Brain microvascular endothelial cell (primary cell): ENCODE results near the gene GLRX3.

Source experiments
- DNase-seq: peaks from one replicate; pipeline ENCODE4 v3.0.0-alpha.2; 2020
- H3K27ac ChIP-seq: fragments of 250-450 bp; sonication (Bioruptor Pico); 2 replicates; pipeline ENCODE4 v1.5.1; 2020; ENCODE audit warnings: mild to moderate bottlenecking, moderate library complexity
- H3K27me3 ChIP-seq: fragments of 250-450 bp; sonication (Bioruptor Pico); replicated peaks from 2 replicates; pipeline ENCODE4 v1.5.1; 2020; ENCODE audit warnings: mild to moderate bottlenecking
- H3K36me3 ChIP-seq: fragments of 250-450 bp; sonication (Bioruptor Pico); replicated peaks from 2 replicates; pipeline ENCODE4 v1.5.1; 2020; ENCODE audit warnings: mild to moderate bottlenecking
- H3K4me3 ChIP-seq: 2 replicates; pipeline ENCODE4 v1.5.1; 2011; ENCODE audit warnings: low read depth, mild to moderate bottlenecking, control low read depth, low read length, moderate library complexity
- CTCF ChIP-seq: IDR thresholded peaks from 2 replicates; pipeline ENCODE4 v1.5.1; 2011; ENCODE audit warnings: low read depth, mild to moderate bottlenecking, moderate library complexity, low read length, control low read depth, inconsistent platforms; ENCODE audit errors: missing control alignments
- in situ Hi-C: cut with HindIII; loops from 2 replicates; pipeline ENCODE4 v1.10.0; 2017; ENCODE audit warnings: low sequenced_read_pairs, low pct_ligation_motif_present

GLRX3 gene

GRCh38 chr10:130179640-130180039 lies 43.4 kb downstream of the GLRX3 start:
- no peak overlapping the region for H3K27ac ChIP-seq
- no peaks in the 10 kb centered on the region for H3K27me3 ChIP-seq
- peaks cover 41% of the 10 kb centered on the region for H3K36me3 ChIP-seq
- no peak overlapping the region for H3K4me3 ChIP-seq
- in situ Hi-C loops = no loop called here
- DNase-seq = peak; percentile 80
- TF ChIP-seq CTCF = peak; percentile 66

GRCh38 chr10:130180416-130180815 lies 44.2 kb downstream of the GLRX3 start:
- in situ Hi-C loops = no loop called here
- no peak for DNase-seq
- peaks cover 47% of the 10 kb centered on the region for H3K36me3 ChIP-seq
- H3K4me3 ChIP-seq = no peak overlapping the region
- H3K27ac ChIP-seq = no peak overlapping the region
- H3K27me3 ChIP-seq = no peaks in the 10 kb centered on the region
- TF ChIP-seq CTCF = no peak

GRCh38 chr10:130181858-130182257 lies 45.7 kb downstream of the GLRX3 start:
- in situ Hi-C loops = no loop called here
- no peak for TF ChIP-seq CTCF
- no peak for DNase-seq
- Histone ChIP-seq H3K27me3 (no peaks in the 10 kb centered on the region), H3K4me3 (no peak overlapping the region), H3K27ac (no peak overlapping the region), H3K36me3 (peaks cover 49% of the 10 kb centered on the region)

GRCh38 chr10:130185591-130185990 lies 49.4 kb downstream of the GLRX3 start:
- peaks cover 43% of the 10 kb centered on the region for H3K36me3 ChIP-seq
- no peak for TF ChIP-seq CTCF
- H3K27ac ChIP-seq = no peak overlapping the region
- H3K27me3 ChIP-seq = no peaks in the 10 kb centered on the region
- H3K4me3 ChIP-seq = no peak overlapping the region
- no peak for DNase-seq
- in situ Hi-C loops = no loop called here

GRCh38 chr10:130188195-130189175 lies 52.3 kb downstream of the GLRX3 start:
- Histone ChIP-seq H3K36me3 (peaks cover 25% of the 10 kb centered on the region), H3K27ac (no peak overlapping the region), H3K4me3 (no peak overlapping the region), H3K27me3 (no peaks in the 10 kb centered on the region)
- no peak for DNase-seq
- in situ Hi-C loops = no loop called here
- TF ChIP-seq CTCF = no peak

GRCh38 chr10:130189608-130190054 lies 53.4 kb downstream of the GLRX3 start:
- Histone ChIP-seq H3K27ac (no peak overlapping the region), H3K4me3 (no peak overlapping the region), H3K36me3 (peaks cover 15% of the 10 kb centered on the region), H3K27me3 (no peaks in the 10 kb centered on the region)
- in situ Hi-C loops = no loop called here
- TF ChIP-seq CTCF = no peak
- DNase-seq = no peak
